Psoas muscle (tissue), 8 donors: ENCODE measurements around the gene EPB41L1. TPM values are rescaled to one million over a fixed set of nuclear protein-coding genes. Genes with fewer than 3 reads are reported as not detected.

ENCODE experiments used
- ATAC-seq, 4 donors: fragments of 200-7000 bp; cut with Tn5 transposase; one replicate each; pipeline ENCODE4 v1.9.1; 2020; ENCODE audit warnings: moderate library complexity in 3 of 4, mild to moderate bottlenecking in 2 of 4
- DNase-seq, 2 donors: peaks; one replicate each; pipeline ENCODE4 v3.0.0-alpha.2; 2020
- H3K27ac ChIP-seq: fragments of 200-600 bp; one replicate; pipeline ENCODE4 v1.8.0; 2022
- H3K27me3 ChIP-seq, 3 donors: fragments of 200-600 bp in 1 of 3; one replicate each; pipeline versions ENCODE4 v1.6.1 to v1.8.0; 2013 to 2022; ENCODE audit warnings: low read length in 2 of 3, mild to moderate bottlenecking in 2 of 3, moderate library complexity in 1 of 3; ENCODE audit not compliant: insufficient read depth in 3 of 3
- H3K36me3 ChIP-seq, 2 donors: fragments of 200-600 bp in 1 of 2; one replicate each; pipeline versions ENCODE4 v1.6.1 to v1.8.0; 2013 to 2022; ENCODE audit warnings: low read depth in 1 of 2, mild to moderate bottlenecking in 1 of 2, moderate library complexity in 1 of 2; ENCODE audit not compliant: insufficient read depth in 1 of 2
- H3K4me1 ChIP-seq: fragments of 200-600 bp; one replicate; pipeline ENCODE4 v1.8.0; 2022
- H3K4me3 ChIP-seq: fragments of 200-600 bp; one replicate; pipeline ENCODE4 v1.8.0; 2022; ENCODE audit warnings: mild to moderate bottlenecking
- H3K9me3 ChIP-seq: fragments of 200-600 bp; one replicate; pipeline ENCODE4 v1.8.0; 2022
- WGBS, 3 donors: extraction: QIAGEN DNeasy Blood & Tissue Kit; methylation state at CpG; one replicate each; pipeline versions ENCODE4 v1.1.6 to v1.1.7; 2013; 5-methylcytosine and 5-hydroxymethylcytosine counted together
- intact Hi-C, 2 donors: fragments of 100-400 bp; cut with DNase I; formaldehyde crosslinking; loops; one replicate each; pipeline versions ENCODE4 v1.11.0 to v1.14.2; 2022
- polyA plus RNA-seq, 3 donors: library from polyadenylated mRNA; stranded (reverse); fragments of 200-250 nt; gene quantifications; one replicate each; pipeline ENCODE4 v1.2.3, GENCODE V29; 2013
- total RNA-seq, 4 donors: library from RNA; stranded (reverse); fragmentation: NEBNext Ultra II Directional in 2 of 4; extraction: Animal tissue kit (Norgen Biotek cat#: 25700) in 2 of 4; gene quantifications; one replicate each; pipeline versions ENCODE4 v1.2.1 to v1.2.4, GENCODE V29; 2021 to 2023
- TF ChIP-seq, protein P1 (sequence below): fragments of 200-600 bp; IDR thresholded peaks from one replicate; pipeline ENCODE4 v1.8.0; 2022; ENCODE audit warnings: antibody characterized with exemption
- donor health status: healthy with polysubstance abuse.
- donor health status: DM: no; HTN: no; CAD: no; lungs with moderate emphysema.
- donor health status: Bipolar disorder and iron deficiency.
- donor health status: healthy.
- donor health status: DM: yes; HTN: yes; CAD: no.
- donor health status: DM: no; HTN: no; CAD: no.
- donor health status: DM: no; HTN: no; CAD: no.
- donor health status: DM: yes; HTN: yes; CAD: no.

The EPB41L1 gene
- total and polyA plus RNA-seq, 7 donors, result 4.2 to 24.1 (median 9.1) TPM

DNA sequence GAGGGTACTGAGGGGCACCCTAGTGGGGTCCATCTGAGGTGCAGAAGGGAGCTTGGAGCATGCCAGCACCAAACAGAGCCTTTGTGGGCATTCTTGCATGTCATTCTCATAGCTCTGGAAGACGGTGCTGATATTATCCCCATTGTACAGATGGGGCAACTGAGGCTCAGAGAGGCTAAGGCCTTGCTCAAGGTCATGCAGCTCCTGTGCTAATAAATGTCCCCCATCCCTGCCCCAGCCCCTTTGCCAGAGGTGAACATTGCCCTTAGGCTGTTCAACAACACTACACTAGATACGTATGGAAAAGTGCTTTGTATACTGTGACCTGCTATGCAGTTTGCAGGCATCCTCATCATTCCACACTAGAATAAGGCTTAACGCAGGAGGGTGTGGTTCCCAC lies 5.5 kb upstream of the EPB41L1 start:
- H3K4me3 ChIP-seq, result no peak overlapping the region
- TF ChIP-seq, protein P1, sequence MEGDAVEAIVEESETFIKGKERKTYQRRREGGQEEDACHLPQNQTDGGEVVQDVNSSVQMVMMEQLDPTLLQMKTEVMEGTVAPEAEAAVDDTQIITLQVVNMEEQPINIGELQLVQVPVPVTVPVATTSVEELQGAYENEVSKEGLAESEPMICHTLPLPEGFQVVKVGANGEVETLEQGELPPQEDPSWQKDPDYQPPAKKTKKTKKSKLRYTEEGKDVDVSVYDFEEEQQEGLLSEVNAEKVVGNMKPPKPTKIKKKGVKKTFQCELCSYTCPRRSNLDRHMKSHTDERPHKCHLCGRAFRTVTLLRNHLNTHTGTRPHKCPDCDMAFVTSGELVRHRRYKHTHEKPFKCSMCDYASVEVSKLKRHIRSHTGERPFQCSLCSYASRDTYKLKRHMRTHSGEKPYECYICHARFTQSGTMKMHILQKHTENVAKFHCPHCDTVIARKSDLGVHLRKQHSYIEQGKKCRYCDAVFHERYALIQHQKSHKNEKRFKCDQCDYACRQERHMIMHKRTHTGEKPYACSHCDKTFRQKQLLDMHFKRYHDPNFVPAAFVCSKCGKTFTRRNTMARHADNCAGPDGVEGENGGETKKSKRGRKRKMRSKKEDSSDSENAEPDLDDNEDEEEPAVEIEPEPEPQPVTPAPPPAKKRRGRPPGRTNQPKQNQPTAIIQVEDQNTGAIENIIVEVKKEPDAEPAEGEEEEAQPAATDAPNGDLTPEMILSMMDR, result no peak
- H3K27ac ChIP-seq, result peak overlapping the region; percentile 32
- H3K9me3 ChIP-seq, result no peaks in the 10 kb centered on the region
- no peaks in the 10 kb centered on the region for H3K36me3 ChIP-seq
- DNase-seq (no peak), ATAC-seq (no peak)
- intact Hi-C loops, result no loop called here
- H3K4me1 ChIP-seq, result peaks cover 40% of the 10 kb centered on the region
- H3K27me3 ChIP-seq, result no peaks in the 10 kb centered on the region
- WGBS, 3 donors, result 49 to 60% (median 49%) methylated on average over 3 of the region's 3 CpGs

GRCh38 chr20:36149469-36149868 lies 5.1 kb upstream of the EPB41L1 start:
- DNase-seq (peak; percentile 64 to 70), ATAC-seq (peak; percentile 70 to 83 (median 74))
- H3K9me3 ChIP-seq, result no peaks in the 10 kb centered on the region
- intact Hi-C loops, result no loop called here
- H3K27me3 ChIP-seq, result no peaks in the 10 kb centered on the region
- H3K36me3 ChIP-seq, result no peaks in the 10 kb centered on the region
- WGBS, 3 donors, result 14 to 17% (median 15%) methylated on average over 2 to 3 of the region's 3 CpGs
- H3K27ac ChIP-seq, result peak overlapping the region; percentile 32
- TF ChIP-seq, protein P1, result no peak
- H3K4me3 ChIP-seq, result no peak overlapping the region
- peaks cover 40% of the 10 kb centered on the region for H3K4me1 ChIP-seq

DNA sequence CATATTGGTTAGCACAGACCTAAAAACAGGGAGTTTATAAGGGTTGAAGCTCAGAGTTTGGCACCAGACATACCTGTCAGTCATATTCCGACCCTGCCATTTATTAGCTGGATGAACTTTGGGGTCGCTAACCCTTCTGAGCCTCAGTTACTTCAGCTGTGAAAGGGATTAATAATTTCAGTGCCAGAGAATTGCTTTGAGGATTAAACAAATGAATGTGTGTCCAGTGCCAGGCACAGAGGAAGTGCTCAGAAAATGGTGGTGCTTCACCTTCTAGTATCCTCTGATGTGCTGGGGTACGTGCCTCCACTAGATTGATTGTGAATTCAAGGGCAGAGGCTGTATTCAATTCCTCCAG lies 4.1 kb upstream of the EPB41L1 start:
- 85 to 96% (median 94%) methylated on average over 3 of the region's 3 CpGs for WGBS, 3 donors
- intact Hi-C loops, result no loop called here
- Histone ChIP-seq H3K4me3 (no peak overlapping the region), H3K36me3 (no peaks in the 10 kb centered on the region), H3K9me3 (no peaks in the 10 kb centered on the region), H3K27ac (no peak overlapping the region), H3K27me3 (no peaks in the 10 kb centered on the region), H3K4me1 (peaks cover 44% of the 10 kb centered on the region)
- TF ChIP-seq, protein P1, result no peak
- DNase-seq (no peak), ATAC-seq (no peak)

- TF ChIP-seq, protein P1, result no peak
- H3K4me3 ChIP-seq, result no peak overlapping the region
- DNase-seq, result no peak
- no peak for ATAC-seq
- intact Hi-C loops, result no loop called here
- no peak overlapping the region for H3K27ac ChIP-seq
- 75 to 80% (median 79%) methylated on average over 4 of the region's 4 CpGs for WGBS, 3 donors
- H3K36me3 ChIP-seq, result no peaks in the 10 kb centered on the region
- H3K27me3 ChIP-seq, result no peaks in the 10 kb centered on the region
- H3K4me1 ChIP-seq, result peaks cover 39% of the 10 kb centered on the region
- H3K9me3 ChIP-seq, result no peaks in the 10 kb centered on the region
These were observed 3.5 kb upstream of the EPB41L1 start for GRCh38 chr20:36150847-36151539.

- ATAC-seq (no peak), DNase-seq (peak in 1 of 2 donors; percentile 58)
- 15 to 27% (median 24%) methylated on average over 4 of the region's 4 CpGs for WGBS, 3 donors
- H3K27ac ChIP-seq, result peak overlapping the region; percentile 4
- H3K4me1 ChIP-seq, result peaks cover 28% of the 10 kb centered on the region
- no peaks in the 10 kb centered on the region for H3K9me3 ChIP-seq
- no peak overlapping the region for H3K4me3 ChIP-seq
- TF ChIP-seq, protein P1, result no peak
- intact Hi-C loops, result no loop called here
- H3K27me3 ChIP-seq, result no peaks in the 10 kb centered on the region
- no peaks in the 10 kb centered on the region for H3K36me3 ChIP-seq
These were observed 2.3 kb upstream of the EPB41L1 start for GRCh38 chr20:36152261-36152660.
